GM21381 (cell line): ENCODE results near the gene CTTNBP2.

Experiments
- ATAC-seq: cut with Tn5 transposase; IDR thresholded peaks from one replicate; pipeline ENCODE4 v1.9.1; 2021; ENCODE audit warnings: mild to moderate bottlenecking, moderate library complexity; ENCODE audit not compliant: unreplicated experiment

The CTTNBP2 gene

GRCh38 chr7:117665368-117665767 is 207.9 kb downstream of the CTTNBP2 start:
- ATAC-seq = no peak

DNA sequence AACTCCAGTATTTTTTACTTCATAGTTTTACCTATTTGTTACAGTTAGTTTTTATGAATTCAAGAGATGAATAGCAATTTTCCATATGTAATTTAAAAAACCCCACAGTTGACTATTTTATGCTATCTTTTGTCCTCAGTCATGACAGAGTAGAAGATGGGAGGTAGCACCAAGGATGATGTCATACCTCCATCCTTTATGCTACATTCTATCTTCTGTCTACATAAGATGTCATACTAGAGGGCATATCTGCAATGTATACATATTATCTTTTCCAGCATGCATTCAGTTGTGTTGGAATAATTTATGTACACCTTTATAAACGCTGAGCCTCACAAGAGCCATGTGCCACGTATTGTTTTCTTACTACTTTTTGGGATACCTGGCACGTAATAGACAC is 209.2 kb downstream of the CTTNBP2 start:
- ATAC-seq = no peak

GRCh38 chr7:117661328-117661727 is 211.9 kb downstream of the CTTNBP2 start:
- no peak for ATAC-seq
